ENCODE measurements around the gene STARD10. TPM values are rescaled to one million over a fixed set of nuclear protein-coding genes. Genes with fewer than 3 reads are reported as not detected.

The STARD10 gene
- total RNA-seq, 1 donor from 2014 or later: 28.7 TPM

DNA sequence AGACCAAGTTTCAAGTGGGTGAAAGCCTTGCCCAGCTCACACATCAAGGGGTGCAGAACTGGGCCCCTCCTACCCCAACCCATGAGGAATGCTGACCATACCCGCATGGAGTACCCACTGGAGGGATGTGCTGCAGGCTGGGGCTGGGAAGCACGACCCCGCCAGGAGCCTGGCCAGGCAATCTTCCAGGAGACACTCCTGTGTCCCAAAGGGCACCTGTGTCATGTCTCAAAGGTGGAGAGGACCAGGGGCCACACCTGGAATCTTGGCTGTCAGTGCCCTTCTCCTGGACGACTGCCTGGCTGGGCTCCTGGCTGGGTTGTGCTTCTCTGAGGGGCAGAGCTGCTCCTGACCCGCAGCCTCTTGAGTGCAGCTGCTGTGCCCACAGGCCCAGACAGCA, 48.3 kb downstream of the STARD10 start:
- no peak for DNase-seq

DNA sequence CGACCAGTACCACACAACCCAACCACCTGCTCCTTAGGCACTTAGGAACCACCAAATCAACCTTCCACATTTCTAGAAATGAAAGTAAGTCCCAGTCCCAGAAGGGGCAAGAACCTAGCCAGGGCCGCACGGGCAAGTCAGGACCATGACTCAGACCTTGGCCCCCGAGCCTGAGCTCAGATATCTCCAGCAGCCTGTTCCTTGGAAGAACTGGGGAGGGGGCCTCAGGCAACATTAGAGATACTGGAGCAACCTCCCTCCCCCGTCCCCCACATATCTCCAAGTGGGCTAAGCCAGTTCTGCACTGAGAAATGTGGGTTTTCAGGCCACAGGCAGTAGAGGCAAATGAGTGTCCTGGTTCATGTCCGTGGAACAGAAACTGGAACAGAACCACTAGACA, 49.4 kb downstream of the STARD10 start:
- DNase-seq: no peak

GRCh38 chr11:72743321-72744221, 50.3 kb downstream of the STARD10 start:
- DNase-seq: no peak

DNA sequence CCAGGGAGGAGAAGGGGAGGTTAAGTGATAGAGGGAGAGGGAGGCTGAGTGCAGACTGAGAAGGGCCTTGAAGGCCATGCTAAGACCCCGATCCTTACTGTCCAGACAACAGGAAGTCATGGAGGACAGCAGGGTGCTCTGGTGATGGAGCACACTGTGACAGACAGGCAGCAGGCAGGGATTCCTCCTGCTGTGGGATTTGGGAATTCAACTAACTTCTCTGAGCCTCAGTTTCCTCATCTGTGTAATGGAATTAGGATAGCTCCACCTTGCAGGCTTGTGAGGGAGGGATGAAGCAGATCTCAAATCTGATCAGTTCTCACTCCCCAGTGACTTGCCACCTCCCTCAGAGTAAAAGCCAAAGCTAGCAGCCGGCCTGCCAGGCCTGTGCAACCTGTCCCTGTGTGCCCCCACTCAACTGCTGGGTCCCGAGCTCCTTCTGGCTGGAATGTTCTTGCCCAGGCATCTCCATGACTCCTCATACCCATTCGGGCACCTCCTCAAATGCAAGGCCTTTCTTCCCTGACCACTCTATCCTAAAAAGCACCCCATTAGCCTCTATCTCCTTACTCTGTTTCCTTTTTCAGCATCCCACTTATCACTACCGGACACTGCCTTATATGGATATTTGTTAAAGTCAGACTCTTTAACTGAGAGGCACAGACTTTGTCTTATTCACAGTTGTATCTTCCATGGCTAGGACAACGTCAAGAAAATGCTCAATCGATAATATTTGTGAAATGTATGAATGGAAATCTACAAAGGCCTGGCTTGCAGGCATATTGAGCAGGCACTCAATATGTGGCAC, 51.1 kb downstream of the STARD10 start:
- no peak for DNase-seq

GRCh38 chr11:72741849-72742512, 51.9 kb downstream of the STARD10 start:
- no peak for DNase-seq

DNA sequence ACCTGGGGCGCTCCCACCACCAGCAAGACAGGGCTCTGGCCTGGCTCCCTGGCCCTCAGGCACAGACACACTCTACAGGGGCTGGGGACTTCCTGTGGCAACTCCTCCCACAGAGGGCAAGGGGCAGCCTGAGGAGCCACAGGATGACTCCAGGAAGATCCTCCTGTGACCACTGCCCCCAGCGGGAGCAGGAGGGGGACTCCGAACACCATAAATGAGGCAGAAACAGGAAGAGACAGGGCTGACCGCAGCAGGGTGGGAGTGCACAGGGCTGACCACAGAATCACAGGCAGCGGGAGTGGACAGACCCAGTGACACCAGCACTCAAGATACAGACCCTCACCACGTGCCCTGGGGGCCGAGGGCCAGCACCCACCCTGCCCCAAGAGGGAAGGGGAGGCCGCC, 52.4 kb downstream of the STARD10 start:
- DNase-seq: no peak

- no peak for DNase-seq
Observed at GRCh38 chr11:72740562-72741428, 53.1 kb downstream of the STARD10 start.

GRCh38 chr11:72740060-72740424, 53.8 kb downstream of the STARD10 start:
- DNase-seq: no peak

DNA sequence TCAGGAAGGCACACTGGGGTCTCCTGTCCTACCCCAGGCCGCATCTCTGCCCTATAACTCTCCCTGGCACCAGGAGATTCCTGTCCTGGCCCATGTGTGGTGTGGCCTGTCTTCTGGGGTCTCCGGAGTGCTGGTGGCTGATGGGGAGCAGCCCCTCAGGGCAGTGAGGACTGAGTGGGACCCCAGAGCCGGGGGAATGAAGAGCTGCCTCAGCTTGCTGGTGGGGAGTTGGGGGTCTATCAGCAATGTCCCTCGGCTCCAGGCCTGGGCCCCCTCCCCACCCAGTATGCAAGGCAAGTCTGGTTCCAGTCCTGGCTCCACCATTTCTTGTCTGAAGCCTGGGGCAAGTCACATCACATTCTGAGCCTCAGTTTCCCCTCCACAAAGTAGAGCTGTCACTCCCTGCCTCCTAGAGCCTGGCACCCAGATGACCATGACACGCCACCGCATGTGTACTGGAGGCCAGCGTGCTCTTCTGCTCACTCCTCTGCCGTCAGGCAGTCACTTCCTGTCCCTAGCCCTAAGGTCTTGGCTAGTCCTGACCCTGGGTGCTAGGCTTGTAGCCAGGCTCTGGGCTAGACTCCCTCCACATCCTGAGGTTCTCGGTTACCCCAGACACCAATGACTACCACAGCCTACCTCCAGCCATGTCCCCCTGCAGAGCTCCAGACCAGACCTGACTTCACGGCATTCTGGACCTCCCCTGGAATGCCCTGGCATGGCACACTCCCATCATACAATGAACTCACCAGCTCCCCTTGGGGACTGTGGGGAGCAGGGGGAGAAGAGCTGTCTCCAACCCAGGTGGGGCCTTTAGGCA, 54.4 kb downstream of the STARD10 start:
- DNase-seq: no peak

DNA sequence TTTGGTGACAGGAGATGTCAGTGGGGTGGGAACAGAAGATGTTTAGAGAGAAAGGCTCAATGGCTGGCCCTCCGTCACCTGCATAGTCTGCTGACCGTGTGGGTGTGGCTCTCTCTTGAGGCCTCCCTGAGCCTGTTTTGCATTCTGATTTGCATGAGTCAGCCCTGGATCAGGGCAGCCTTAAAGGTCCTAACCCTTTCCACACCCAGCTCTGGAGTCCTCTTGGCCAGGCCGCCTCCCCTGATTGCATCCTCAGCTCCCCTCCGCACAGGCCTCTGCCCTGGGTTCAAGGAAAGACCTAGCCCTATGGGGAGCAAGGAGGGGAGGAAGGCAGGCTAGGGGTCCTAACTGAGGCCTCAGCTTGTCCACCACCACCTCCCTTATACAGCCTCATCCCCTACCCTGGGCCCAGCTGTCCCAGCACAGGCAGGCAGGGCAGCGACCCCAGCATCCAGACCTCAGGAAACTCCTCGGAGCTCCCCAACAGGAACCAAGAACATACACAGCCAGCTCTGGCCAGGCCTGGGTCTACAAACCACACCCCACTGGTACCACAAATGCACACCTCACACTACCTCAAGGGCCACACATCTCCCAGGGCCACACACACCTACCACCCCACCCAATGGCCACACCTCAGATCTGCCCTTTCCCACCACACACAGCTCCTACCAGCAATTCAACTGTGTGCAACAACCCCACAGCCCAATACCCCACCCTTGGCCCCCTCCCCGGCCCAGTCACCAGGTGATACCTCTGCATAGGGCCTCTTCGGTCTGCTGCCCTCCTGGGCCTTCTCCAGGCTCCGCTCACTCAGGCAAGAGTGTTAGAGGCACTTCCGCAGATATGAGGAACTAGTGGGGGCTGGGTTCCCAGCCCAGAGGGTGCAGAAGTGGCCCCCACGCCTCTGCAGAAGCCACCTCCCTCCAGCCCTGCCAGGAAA, 55.4 kb downstream of the STARD10 start:
- no peak for DNase-seq

DNA sequence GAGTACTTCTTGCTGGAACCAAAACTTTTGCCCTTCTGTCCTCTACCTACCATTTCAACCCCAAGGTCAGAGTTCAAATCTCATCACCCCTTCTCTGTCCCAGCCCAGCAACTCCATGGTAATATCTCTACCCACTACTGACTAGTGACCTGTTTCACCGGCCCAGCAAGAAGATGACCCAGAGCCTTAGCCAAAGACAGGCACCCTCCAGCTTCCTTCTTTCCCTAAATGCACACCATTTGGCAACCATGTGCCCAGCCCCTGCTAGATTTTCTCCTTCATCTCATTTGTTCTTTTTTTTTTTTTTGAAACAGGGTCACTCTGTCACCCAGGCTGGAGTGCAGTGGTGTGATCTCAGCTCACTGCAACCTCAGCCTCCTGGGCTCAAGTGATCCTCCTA, 56.5 kb downstream of the STARD10 start:
- no peak for DNase-seq

DNA sequence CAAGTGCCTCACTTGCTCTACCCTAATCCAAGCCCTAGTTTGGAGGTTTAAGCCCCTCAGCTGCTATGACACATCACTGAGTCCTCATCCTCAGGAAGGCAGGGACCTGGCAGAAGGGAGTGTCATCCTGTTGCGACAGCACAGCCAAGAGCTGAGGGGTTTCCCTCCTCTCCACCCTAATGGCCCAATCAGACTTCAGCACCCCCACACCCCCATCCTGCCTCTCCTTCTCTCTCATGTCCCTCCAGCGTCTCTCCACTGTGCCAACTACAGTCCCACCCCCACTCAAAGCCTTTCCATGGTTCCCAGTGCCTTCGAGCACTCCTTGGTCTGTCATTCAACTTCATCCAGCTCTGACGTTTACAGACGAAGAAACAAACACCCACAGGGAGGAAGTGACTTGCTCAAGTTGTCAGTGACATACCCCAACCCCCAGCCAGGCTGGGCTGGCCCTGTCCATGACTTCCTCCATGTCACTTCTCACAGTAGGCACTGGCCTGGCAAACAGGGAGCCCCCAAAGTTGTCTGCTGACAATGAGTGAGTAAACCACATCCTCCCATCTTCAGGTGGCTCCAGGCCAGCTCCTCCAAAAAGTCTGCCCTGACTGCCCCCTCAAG, 57.3 kb downstream of the STARD10 start:
- no peak for DNase-seq

DNA sequence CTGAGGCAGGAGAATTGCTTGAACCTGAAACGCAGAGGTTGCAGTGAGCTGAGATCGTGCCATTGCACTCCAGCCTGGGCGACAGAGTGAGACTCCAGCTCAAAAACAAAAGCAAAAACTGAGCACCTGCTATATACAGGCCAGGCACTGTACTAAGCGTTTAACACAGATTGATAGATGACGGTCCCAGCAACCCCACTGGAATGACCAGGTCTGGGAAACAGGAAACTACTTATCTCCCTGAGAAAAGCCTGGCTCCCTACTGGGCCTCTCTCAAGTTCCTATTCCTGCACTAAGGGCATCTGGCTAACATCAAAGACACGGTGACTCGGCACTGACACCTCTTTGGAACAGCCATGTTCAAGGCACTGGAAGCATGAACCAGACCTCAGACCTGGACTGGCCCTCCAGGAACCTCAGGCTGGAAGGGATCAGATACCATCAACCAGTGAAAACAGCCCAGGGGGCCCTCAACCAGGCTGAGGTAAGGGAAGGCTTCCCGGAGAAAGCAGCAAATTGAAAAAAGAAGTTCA, 58.3 kb downstream of the STARD10 start:
- DNase-seq: no peak

DNA sequence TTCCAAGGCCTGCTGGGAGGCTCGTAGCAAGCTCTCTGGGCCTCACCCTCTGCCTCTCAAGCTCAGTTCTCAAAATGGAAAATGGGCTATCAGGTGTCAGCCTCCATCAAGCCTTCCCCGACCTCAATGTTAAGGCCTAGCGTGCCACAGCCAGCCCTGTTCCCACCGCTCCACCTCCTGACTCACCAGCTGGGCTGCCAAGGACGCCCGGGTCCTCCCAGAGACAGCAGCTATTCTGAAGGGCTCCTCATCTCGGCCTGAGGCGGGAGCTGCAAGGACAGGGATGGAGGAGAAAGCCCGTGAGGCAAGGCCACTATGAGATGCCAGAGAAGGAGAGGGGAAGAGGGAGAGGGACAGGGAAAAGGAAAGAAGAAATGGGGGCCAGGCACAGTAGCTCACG, 61.5 kb downstream of the STARD10 start:
- no peak for DNase-seq

GRCh38 chr11:72730737-72731136, 63.1 kb downstream of the STARD10 start:
- DNase-seq: no peak

- no peak for DNase-seq
Observed at GRCh38 chr11:72730243-72730642, 63.6 kb downstream of the STARD10 start.

GRCh38 chr11:72727521-72727920, 66.3 kb downstream of the STARD10 start:
- no peak for DNase-seq

- no peak for DNase-seq
Observed at GRCh38 chr11:72726266-72727220, 67.3 kb downstream of the STARD10 start.

Data from skin of body (tissue), 2 donors.